ENCODE measurements around the gene HIPK1.

HIPK1 gene

GRCh38 chr1:113935176-113935575, 6.1 kb downstream of the HIPK1 start:
- no peak for TF ChIP-seq CTCF (IDR thresholded peaks at IDR 0.05; ENCODE audit: insufficient read depth, missing control alignments)
- FAIRE-seq: no peak

GRCh38 chr1:113935970-113936369, 6.8 kb downstream of the HIPK1 start:
- TF ChIP-seq CTCF (IDR thresholded peaks at IDR 0.05; ENCODE audit: insufficient read depth, missing control alignments): no peak
- DNase-seq (ENCODE audit: insufficient read length, low spot score): no peak
- no peak for FAIRE-seq

More at GRCh38 chr1:113935176-113935575, 6.1 kb downstream of the HIPK1 start:
- no peak for DNase-seq (ENCODE audit: insufficient read length, low spot score)

- FAIRE-seq (no peak), DNase-seq (ENCODE audit: insufficient read length, low spot score) (no peak)
- no peak for TF ChIP-seq CTCF (IDR thresholded peaks at IDR 0.05; ENCODE audit: insufficient read depth, missing control alignments)
Observed at GRCh38 chr1:113937146-113937545, 8.0 kb downstream of the HIPK1 start.

- no peak for TF ChIP-seq CTCF (IDR thresholded peaks at IDR 0.05; ENCODE audit: insufficient read depth, missing control alignments)
- FAIRE-seq (no peak), DNase-seq (ENCODE audit: insufficient read length, low spot score) (no peak)
Observed at GRCh38 chr1:113938192-113938591, 9.1 kb downstream of the HIPK1 start.

- FAIRE-seq: no peak
- no peak for TF ChIP-seq CTCF (IDR thresholded peaks at IDR 0.05; ENCODE audit: insufficient read depth, missing control alignments)
Observed at GRCh38 chr1:113940365-113941244, 11.5 kb downstream of the HIPK1 start.

GRCh38 chr1:113941245-113941559, 12.1 kb downstream of the HIPK1 start:
- FAIRE-seq: no peak
- TF ChIP-seq CTCF (IDR thresholded peaks at IDR 0.05; ENCODE audit: insufficient read depth, missing control alignments): no peak

More at GRCh38 chr1:113940365-113941244, 11.5 kb downstream of the HIPK1 start:
- DNase-seq (ENCODE audit: insufficient read length, low spot score): no peak

GRCh38 chr1:113942527-113942926, 13.4 kb downstream of the HIPK1 start:
- DNase-seq (ENCODE audit: insufficient read length, low spot score) (no peak), FAIRE-seq (no peak)
- no peak for TF ChIP-seq CTCF (IDR thresholded peaks at IDR 0.05; ENCODE audit: insufficient read depth, missing control alignments)

More at GRCh38 chr1:113941245-113941559, 12.1 kb downstream of the HIPK1 start:
- DNase-seq (ENCODE audit: insufficient read length, low spot score): no peak
